ENCODE results near the gene TMEM26.

The TMEM26 gene

DNA sequence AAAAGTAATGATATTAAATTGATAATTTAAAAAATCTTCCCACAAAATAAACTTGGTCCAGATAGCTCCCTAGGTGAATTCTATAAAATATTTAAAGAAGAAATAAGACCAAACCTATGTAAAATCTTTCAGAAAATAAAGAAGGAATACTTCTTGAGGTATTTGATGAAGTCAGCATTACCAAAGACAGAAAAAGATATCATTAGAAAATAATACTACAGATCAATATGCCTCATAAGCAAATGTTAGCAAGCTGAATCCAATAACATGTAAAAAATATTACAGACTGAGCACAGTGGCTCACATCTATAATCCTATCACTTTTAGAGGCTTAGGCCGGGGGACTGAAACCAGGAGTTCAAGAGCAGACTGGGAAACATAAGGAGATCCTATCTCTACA is 30.0 kb downstream of the TMEM26 start:
- POLR2A ChIA-PET: no interaction called here
- H3K27ac ChIP-seq (ENCODE audit: extremely low read depth, low read depth, low read length): no peak overlapping the region
- no peaks in the 10 kb centered on the region for H3K9me3 ChIP-seq (ENCODE audit: control insufficient read depth, insufficient read depth, low read depth, low read length)
- TF ChIP-seq ZNF169 (tag by site-specific recombination; IDR thresholded peaks at IDR 0.05) (no peak), ZNF211 (tag by site-specific recombination; IDR thresholded peaks at IDR 0.05; ENCODE audit: low read depth) (no peak), ZFP69B (tag by site-specific recombination; IDR thresholded peaks at IDR 0.05) (no peak), ZSCAN23 (tag by site-specific recombination; IDR thresholded peaks at IDR 0.05) (no peak), MZF1 (tag by site-specific recombination; IDR thresholded peaks at IDR 0.05; ENCODE audit: borderline replicate concordance) (no peak), KLF9 (tag by site-specific recombination; IDR thresholded peaks at IDR 0.05; ENCODE audit: low read depth) (no peak), ZNF704 (tag by site-specific recombination; IDR thresholded peaks at IDR 0.05) (no peak), TCF7L2 (IDR thresholded peaks at IDR 0.05; ENCODE audit: borderline replicate concordance, low read depth, low read length) (no peak), ZNF626 (tag by site-specific recombination; IDR thresholded peaks at IDR 0.05) (no peak), ZNF133 (tag by site-specific recombination; IDR thresholded peaks at IDR 0.05) (no peak), ZNF558 (tag by site-specific recombination; IDR thresholded peaks at IDR 0.05) (no peak), ZNF398 (tag by site-specific recombination; IDR thresholded peaks at IDR 0.05) (no peak)
- TF ChIP-seq, protein P1, sequence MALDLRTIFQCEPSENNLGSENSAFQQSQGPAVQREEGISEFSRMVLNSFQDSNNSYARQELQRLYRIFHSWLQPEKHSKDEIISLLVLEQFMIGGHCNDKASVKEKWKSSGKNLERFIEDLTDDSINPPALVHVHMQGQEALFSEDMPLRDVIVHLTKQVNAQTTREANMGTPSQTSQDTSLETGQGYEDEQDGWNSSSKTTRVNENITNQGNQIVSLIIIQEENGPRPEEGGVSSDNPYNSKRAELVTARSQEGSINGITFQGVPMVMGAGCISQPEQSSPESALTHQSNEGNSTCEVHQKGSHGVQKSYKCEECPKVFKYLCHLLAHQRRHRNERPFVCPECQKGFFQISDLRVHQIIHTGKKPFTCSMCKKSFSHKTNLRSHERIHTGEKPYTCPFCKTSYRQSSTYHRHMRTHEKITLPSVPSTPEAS (tag by site-specific recombination; IDR thresholded peaks at IDR 0.05): no peak
- TF ChIP-seq, protein P2, sequence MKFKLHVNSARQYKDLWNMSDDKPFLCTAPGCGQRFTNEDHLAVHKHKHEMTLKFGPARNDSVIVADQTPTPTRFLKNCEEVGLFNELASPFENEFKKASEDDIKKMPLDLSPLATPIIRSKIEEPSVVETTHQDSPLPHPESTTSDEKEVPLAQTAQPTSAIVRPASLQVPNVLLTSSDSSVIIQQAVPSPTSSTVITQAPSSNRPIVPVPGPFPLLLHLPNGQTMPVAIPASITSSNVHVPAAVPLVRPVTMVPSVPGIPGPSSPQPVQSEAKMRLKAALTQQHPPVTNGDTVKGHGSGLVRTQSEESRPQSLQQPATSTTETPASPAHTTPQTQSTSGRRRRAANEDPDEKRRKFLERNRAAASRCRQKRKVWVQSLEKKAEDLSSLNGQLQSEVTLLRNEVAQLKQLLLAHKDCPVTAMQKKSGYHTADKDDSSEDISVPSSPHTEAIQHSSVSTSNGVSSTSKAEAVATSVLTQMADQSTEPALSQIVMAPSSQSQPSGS (tag by site-specific recombination; IDR thresholded peaks at IDR 0.05; ENCODE audit: low read depth): no peak
- no peak overlapping the region for H3K4me3 ChIP-seq (ENCODE audit: low read depth, low read length)
- CTCF ChIA-PET: no interaction called here
- no peaks in the 10 kb centered on the region for H3K4me1 ChIP-seq (ENCODE audit: control insufficient read depth, insufficient read depth, low read length)
- H3K36me3 ChIP-seq (ENCODE audit: control insufficient read depth in 2 of 2, insufficient read depth in 1 of 2, low read length in 2 of 2): no peaks in the 10 kb centered on the region

GRCh38 chr10:61417661-61418060 is 35.5 kb downstream of the TMEM26 start:
- Histone ChIP-seq H3K36me3 (ENCODE audit: control insufficient read depth in 2 of 2, insufficient read depth in 1 of 2, low read length in 2 of 2) (no peaks in the 10 kb centered on the region), H3K9me3 (ENCODE audit: control insufficient read depth, insufficient read depth, low read depth, low read length) (no peaks in the 10 kb centered on the region), H3K4me3 (ENCODE audit: low read depth, low read length) (no peak overlapping the region), H3K27ac (ENCODE audit: extremely low read depth, low read depth, low read length) (no peak overlapping the region), H3K4me1 (ENCODE audit: control insufficient read depth, insufficient read depth, low read length) (no peaks in the 10 kb centered on the region)
- ChIA-PET CTCF (no interaction called here), POLR2A (no interaction called here)
- TF ChIP-seq ZNF266 (tag by site-specific recombination; IDR thresholded peaks at IDR 0.05; ENCODE audit: low read depth): no peak
- no peak for TF ChIP-seq ZNF529 (tag by site-specific recombination; IDR thresholded peaks at IDR 0.05; ENCODE audit: insufficient replicate concordance)
- TF ChIP-seq REPIN1 (tag by site-specific recombination; IDR thresholded peaks at IDR 0.05; ENCODE audit: low read depth): no peak
- TF ChIP-seq ZNF175 (tag by site-specific recombination; IDR thresholded peaks at IDR 0.05): no peak
- no peak for TF ChIP-seq ELK4 (IDR thresholded peaks at IDR 0.05; ENCODE audit: borderline replicate concordance, low read depth, low read length)
- no peak for TF ChIP-seq PRDM2 (tag by site-specific recombination; IDR thresholded peaks at IDR 0.05; ENCODE audit: borderline replicate concordance)
- TF ChIP-seq, protein P3, sequence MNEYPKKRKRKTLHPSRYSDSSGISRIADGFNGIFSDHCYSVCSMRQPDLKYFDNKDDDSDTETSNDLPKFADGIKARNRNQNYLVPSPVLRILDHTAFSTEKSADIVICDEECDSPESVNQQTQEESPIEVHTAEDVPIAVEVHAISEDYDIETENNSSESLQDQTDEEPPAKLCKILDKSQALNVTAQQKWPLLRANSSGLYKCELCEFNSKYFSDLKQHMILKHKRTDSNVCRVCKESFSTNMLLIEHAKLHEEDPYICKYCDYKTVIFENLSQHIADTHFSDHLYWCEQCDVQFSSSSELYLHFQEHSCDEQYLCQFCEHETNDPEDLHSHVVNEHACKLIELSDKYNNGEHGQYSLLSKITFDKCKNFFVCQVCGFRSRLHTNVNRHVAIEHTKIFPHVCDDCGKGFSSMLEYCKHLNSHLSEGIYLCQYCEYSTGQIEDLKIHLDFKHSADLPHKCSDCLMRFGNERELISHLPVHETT (tag by site-specific recombination; IDR thresholded peaks at IDR 0.05): no peak
- TF ChIP-seq FEZF1 (tag by site-specific recombination; IDR thresholded peaks at IDR 0.05): no peak
